ENCODE results near the gene KMT2D.

GRCh38 chr12:49092086-49092815, 31.7 kb upstream of the KMT2D start:
- TF ChIP-seq POLR2A (IDR thresholded peaks at IDR 0.05; ENCODE audit: low read depth, low read length) (no peak), POLR2AphosphoS5 (IDR thresholded peaks at IDR 0.05; ENCODE audit: low read depth, low read length) (no peak)

All from GM12892 (cell line).